Stimulated activated naive CD8-positive, alpha-beta T cell treated with anti-CD3 and anti-CD28 coated beads, Interleukin-15, Interleukin-2, amounts not matched to agents 100 U/mL and 50 U/mL, for 24 hours (primary cell): Measurements from ENCODE around the gene AGFG2.
A peak's percentile ranks its signal among the peaks of the same experiment; 100 is the strongest.

Experiments
- ATAC-seq: fragments of 150-1000 bp; cut with Tn5 transposase; one replicate; pipeline ENCODE4 v1.10.0; 2021
- DNase-seq: peaks from one replicate; pipeline ENCODE4 v3.0.0; 2021

Gene AGFG2

GRCh38 chr7:100572281-100572948, 33.4 kb downstream of the AGFG2 start:
- DNase-seq = no peak
- no peak for ATAC-seq

DNA sequence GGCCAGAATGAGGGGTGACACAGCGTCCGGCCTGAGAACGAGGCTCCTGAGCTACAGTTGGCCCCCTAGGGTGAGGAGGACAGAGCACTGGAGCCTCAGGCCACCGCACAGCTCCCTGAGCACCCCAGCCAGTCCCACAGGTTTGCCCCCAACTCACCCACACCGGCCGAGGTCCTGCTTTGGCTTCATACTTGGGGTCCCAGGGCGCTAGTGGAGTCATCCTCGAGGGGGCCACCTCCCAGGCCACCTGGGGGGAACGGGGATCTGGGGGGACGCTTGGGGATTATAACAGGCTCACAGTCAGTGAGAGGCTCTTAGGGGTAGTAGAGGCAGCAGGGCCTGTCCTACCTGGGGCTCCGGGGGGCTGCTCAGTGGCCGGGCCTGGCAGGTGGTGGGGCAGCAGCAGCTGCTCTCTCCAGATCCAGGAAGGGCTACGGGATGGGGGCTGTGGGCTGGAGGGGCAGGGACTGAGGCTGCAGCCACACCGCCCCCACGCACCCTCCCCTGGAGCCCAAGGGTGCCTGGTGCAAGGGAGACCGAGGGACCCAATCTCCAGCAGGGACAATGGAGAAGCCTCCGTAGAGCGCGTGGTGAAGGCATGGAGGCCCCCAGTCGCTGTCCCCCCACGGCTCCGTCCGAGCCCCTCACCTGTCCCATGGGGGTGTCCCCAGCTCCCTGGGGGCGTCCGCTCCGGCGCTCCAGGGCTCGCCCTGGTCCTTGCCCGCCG, 34.1 kb downstream of the AGFG2 start:
- no peak for ATAC-seq

GRCh38 chr7:100573691-100574361, 34.8 kb downstream of the AGFG2 start, which contains the start of gene SAP25:
Gene SAP25, minus strand, starts transcription at chr7:100573900. Its CDS starts 158 bp downstream, at chr7:100573742.
- no peak for DNase-seq
- no peak for ATAC-seq

More for the DNA sequence above, 34.1 kb downstream of the AGFG2 start:
- no peak for DNase-seq

GRCh38 chr7:100574362-100575205, 35.6 kb downstream of the AGFG2 start:
- ATAC-seq (no peak), DNase-seq (no peak)

DNA sequence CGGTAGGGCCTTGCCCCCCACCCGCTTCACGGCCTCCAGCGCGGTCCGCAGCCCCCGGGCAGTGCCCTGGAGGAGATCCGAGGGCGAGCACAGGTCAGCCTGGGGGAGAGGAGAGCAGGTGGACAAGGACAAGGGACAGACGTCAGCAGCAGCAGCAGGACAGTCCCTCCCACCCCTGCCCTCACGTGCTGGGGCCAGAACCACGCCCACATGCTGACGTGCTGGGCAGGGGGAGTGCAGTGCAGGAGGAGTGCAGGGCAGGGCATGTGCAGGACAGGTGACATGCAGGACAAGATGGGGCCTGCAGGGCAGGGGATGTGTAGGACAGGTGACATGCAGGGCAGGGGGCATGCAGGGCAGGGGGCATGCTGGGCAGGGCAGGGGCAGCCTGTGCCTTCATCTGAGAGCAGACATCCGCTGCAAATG, 36.2 kb downstream of the AGFG2 start:
- ATAC-seq = no peak
- no peak for DNase-seq

GRCh38 chr7:100575746-100576383, 36.9 kb downstream of the AGFG2 start:
- no peak for DNase-seq
- ATAC-seq = no peak

- no peak for ATAC-seq
- DNase-seq = no peak
Observed at GRCh38 chr7:100576384-100576993, 37.5 kb downstream of the AGFG2 start.

GRCh38 chr7:100577103-100577502, 38.1 kb downstream of the AGFG2 start:
- no peak for ATAC-seq
- DNase-seq = no peak

GRCh38 chr7:100577507-100577906, 38.5 kb downstream of the AGFG2 start:
- DNase-seq = no peak
- ATAC-seq = no peak

- DNase-seq = no peak
- ATAC-seq = no peak
Observed at GRCh38 chr7:100578246-100579183, 39.5 kb downstream of the AGFG2 start.

GRCh38 chr7:100580466-100581283, 41.7 kb downstream of the AGFG2 start:
- DNase-seq (no peak), ATAC-seq (no peak)

DNA sequence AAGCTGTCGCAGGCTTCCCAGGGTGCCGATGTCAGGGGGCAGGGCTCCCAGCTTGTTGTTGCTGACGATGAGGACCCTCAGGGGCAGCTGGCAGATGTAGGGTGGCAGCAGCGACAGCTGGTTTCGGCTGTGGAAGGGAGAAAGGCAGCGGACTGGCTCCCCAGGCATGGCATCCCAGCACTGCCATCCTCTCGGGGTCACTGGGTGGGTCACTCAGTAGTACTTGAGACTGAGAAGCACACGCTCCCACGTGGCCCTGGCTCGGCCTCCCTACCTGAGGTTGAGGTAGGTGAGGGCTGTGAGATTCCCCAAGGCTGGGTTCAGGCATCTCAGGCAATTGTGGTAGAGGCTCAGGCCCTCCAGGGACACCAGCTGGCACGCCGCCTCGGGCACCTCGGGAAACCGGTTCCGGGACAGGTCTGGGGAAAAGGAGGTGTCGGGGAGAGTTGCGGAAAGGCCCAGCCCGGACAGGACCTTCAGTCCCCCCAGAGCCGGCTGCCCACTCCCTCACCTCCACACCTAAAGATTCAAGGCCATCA, 43.1 kb downstream of the AGFG2 start:
- DNase-seq = no peak
- no peak for ATAC-seq

GRCh38 chr7:100582650-100583049, 43.6 kb downstream of the AGFG2 start:
- no peak for ATAC-seq

GRCh38 chr7:100583132-100584053, 44.4 kb downstream of the AGFG2 start:
- ATAC-seq (peak; percentile 19), DNase-seq (peak; percentile 83)

More at GRCh38 chr7:100582650-100583049, 43.6 kb downstream of the AGFG2 start:
- no peak for DNase-seq

- DNase-seq (no peak), ATAC-seq (no peak)
Observed at GRCh38 chr7:100584054-100584682, 45.2 kb downstream of the AGFG2 start.

- ATAC-seq (no peak), DNase-seq (peak; percentile 33)
Observed at GRCh38 chr7:100584683-100585510, 45.9 kb downstream of the AGFG2 start.
